Activated CD8-positive, alpha-beta memory T cell treated with anti-CD3 and anti-CD28 coated beads for 48 hours (primary cell): ENCODE data around the gene TBXA2R.
A peak's percentile ranks its signal among the peaks of the same experiment; 100 is the strongest.
"Not testable (repeated sequence)": the region's sequence is repeated elsewhere in the genome, so short reads cannot be mapped to it uniquely, and the experiment has no call there.

ENCODE experiments used
- DNase-seq, 3 experiments: peaks; one replicate each; pipeline ENCODE4 v3.0.0-alpha.2; 2020; ENCODE audit warnings: low read depth in 2 of 3, low spot score in 2 of 3

Gene TBXA2R

GRCh38 chr19:3641515-3642269, 35.0 kb upstream of the TBXA2R start:
- no peak for DNase-seq

GRCh38 chr19:3639479-3639878, 32.8 kb upstream of the TBXA2R start:
- no peak for DNase-seq

GRCh38 chr19:3638208-3639193, 31.8 kb upstream of the TBXA2R start:
- DNase-seq = no peak

- no peak for DNase-seq
Observed at GRCh38 chr19:3637621-3638020, 30.9 kb upstream of the TBXA2R start.

GRCh38 chr19:3636962-3637361, 30.3 kb upstream of the TBXA2R start:
- DNase-seq = no peak

- DNase-seq = no peak
Observed at GRCh38 chr19:3636506-3636905, 29.8 kb upstream of the TBXA2R start.

GRCh38 chr19:3634496-3635045, 27.9 kb upstream of the TBXA2R start:
- DNase-seq = no peak

GRCh38 chr19:3633559-3633988, 26.9 kb upstream of the TBXA2R start:
- DNase-seq = no peak

GRCh38 chr19:3632739-3633558, 26.3 kb upstream of the TBXA2R start:
- DNase-seq = no peak

GRCh38 chr19:3632098-3632497, 25.4 kb upstream of the TBXA2R start:
- no peak for DNase-seq

GRCh38 chr19:3631053-3631861, 24.6 kb upstream of the TBXA2R start:
- DNase-seq = no peak

GRCh38 chr19:3628766-3629165, 22.1 kb upstream of the TBXA2R start:
- DNase-seq = not testable (repeated sequence)

- no peak for DNase-seq
Observed at GRCh38 chr19:3627351-3627723, 20.7 kb upstream of the TBXA2R start.

- DNase-seq = peak; percentile 93 to 96 (median 95)
Observed at GRCh38 chr19:3626473-3627350, 20.0 kb upstream of the TBXA2R start, which contains the start of gene CACTIN. Gene CACTIN (minus strand): TSS chr19:3626790. CDS start chr19:3626762, 28 bp downstream.

GRCh38 chr19:3625996-3626472, 19.4 kb upstream of the TBXA2R start:
- DNase-seq = no peak

GRCh38 chr19:3623716-3624115, 17.0 kb upstream of the TBXA2R start:
- DNase-seq = no peak

GRCh38 chr19:3622224-3622623, 15.5 kb upstream of the TBXA2R start:
- DNase-seq = no peak

GRCh38 chr19:3621689-3622088, 15.0 kb upstream of the TBXA2R start:
- no peak for DNase-seq
